CD14-positive monocyte (primary cell): ENCODE results near the gene TNFRSF9. TPM values are rescaled to one million over a fixed set of nuclear protein-coding genes. Genes with fewer than 3 reads are reported as not detected.

Source experiments
- DNase-seq, 3 donors: peaks; one replicate each; pipeline ENCODE4 v3.0.0-alpha.2; 2011 to 2022
- H2AFZ ChIP-seq: 2 replicates; pipeline ENCODE4 v1.6.0; 2012; ENCODE audit warnings: mild to moderate bottlenecking, low read depth, low read length, inconsistent platforms; ENCODE audit not compliant: insufficient read depth, poor library complexity, severe bottlenecking
- H3K27ac ChIP-seq, 2 donors: 1 replicate in 1 of 2; 2 replicates in 1 of 2; pipeline ENCODE4 v1.5.1; 2012 to 2013; ENCODE audit warnings: low read length in 2 of 2, control low read depth in 1 of 2, inconsistent platforms in 1 of 2, low read depth in 1 of 2, mild to moderate bottlenecking in 1 of 2
- H3K27me3 ChIP-seq, 2 donors: one replicate each; pipeline versions ENCODE4 v1.6.0 to v1.6.1; 2011 to 2013; ENCODE audit warnings: low read length in 2 of 2; ENCODE audit not compliant: control insufficient read depth in 2 of 2, insufficient read depth in 2 of 2
- H3K36me3 ChIP-seq, 2 donors: replicated peaks in 1 of 2; 1 replicate in 1 of 2; 2 replicates in 1 of 2; pipeline versions ENCODE4 v1.5.1 to v1.6.1; 2012 to 2013; ENCODE audit warnings: low read length in 2 of 2, control low read depth in 1 of 2, inconsistent platforms in 1 of 2, mild to moderate bottlenecking in 1 of 2; ENCODE audit not compliant: insufficient read depth in 2 of 2, control insufficient read depth in 1 of 2
- H3K4me1 ChIP-seq, 2 donors: 1 replicate in 1 of 2; 2 replicates in 1 of 2; pipeline versions ENCODE4 v1.5.1 to v1.6.1; 2012 to 2013; ENCODE audit warnings: low read length in 2 of 2, control low read depth in 1 of 2, inconsistent platforms in 1 of 2, mild to moderate bottlenecking in 1 of 2, moderate library complexity in 1 of 2; ENCODE audit not compliant: insufficient read depth in 2 of 2, control insufficient read depth in 1 of 2
- H3K4me2 ChIP-seq: replicated peaks from 2 replicates; pipeline ENCODE3; 2012; ENCODE audit warnings: low read length, moderate library complexity, mild to moderate bottlenecking; ENCODE audit not compliant: poor library complexity, severe bottlenecking; ENCODE audit errors: extremely low read depth
- H3K4me3 ChIP-seq, 3 experiments: fragments of 200-600 bp in 1 of 3; sonication (generic) in 1 of 3; replicated peaks in 1 of 3; 1 replicate in 2 of 3; 2 replicates in 1 of 3; pipeline ENCODE4 v1.5.1; 2011 to 2013; ENCODE audit warnings: low read length in 3 of 3, mild to moderate bottlenecking in 3 of 3, control low read depth in 2 of 3, low read depth in 2 of 3, inconsistent platforms in 1 of 3, moderate library complexity in 1 of 3
- H3K79me2 ChIP-seq: 2 replicates; pipeline ENCODE4 v1.6.0; 2012; ENCODE audit warnings: mild to moderate bottlenecking, control low read depth, inconsistent platforms, low read length, moderate library complexity; ENCODE audit not compliant: insufficient read depth
- H3K9ac ChIP-seq: 2 replicates; pipeline ENCODE4 v1.6.0; 2017; ENCODE audit warnings: low read length, mild to moderate bottlenecking; ENCODE audit not compliant: insufficient read depth, poor library complexity, severe bottlenecking
- H3K9me3 ChIP-seq, 2 donors: replicated peaks in 1 of 2; 1 replicate in 1 of 2; 2 replicates in 1 of 2; pipeline versions ENCODE4 v1.5.1 to v1.6.1; 2012 to 2013; ENCODE audit warnings: low read length in 2 of 2, control low read depth in 1 of 2; ENCODE audit not compliant: control insufficient read depth in 1 of 2, insufficient read depth in 1 of 2
- H4K20me1 ChIP-seq: 2 replicates; pipeline ENCODE4 v1.6.0; 2012; ENCODE audit warnings: mild to moderate bottlenecking, low read length, control low read depth, moderate library complexity; ENCODE audit not compliant: insufficient read depth
- H3K27ac Mint-ChIP-seq, 7 donors: one replicate each; pipeline ENCODE4 v1.8.0; 2020; ENCODE audit warnings: mild to moderate bottlenecking in 7 of 7, mixed read lengths in 7 of 7, moderate library complexity in 6 of 7, inconsistent platforms in 2 of 7
- H3K27me3 Mint-ChIP-seq, 3 donors: one replicate each; pipeline ENCODE4 v1.8.0; 2021 to 2022; ENCODE audit warnings: low read depth in 3 of 3, mild to moderate bottlenecking in 3 of 3, mixed read lengths in 3 of 3, moderate library complexity in 3 of 3, inconsistent platforms in 1 of 3
- H3K36me3 Mint-ChIP-seq, 2 donors: one replicate each; pipeline ENCODE4 v1.8.0; 2020; ENCODE audit warnings: mixed read lengths in 2 of 2, inconsistent platforms in 1 of 2, mild to moderate bottlenecking in 1 of 2
- H3K4me1 Mint-ChIP-seq: one replicate; pipeline ENCODE4 v1.8.0; 2020; ENCODE audit warnings: mild to moderate bottlenecking, mixed read lengths
- H3K4me3 Mint-ChIP-seq, 2 donors: one replicate each; pipeline ENCODE4 v1.8.0; 2020; ENCODE audit warnings: mild to moderate bottlenecking in 2 of 2, mixed read lengths in 2 of 2, moderate library complexity in 1 of 2
- H3K9me3 Mint-ChIP-seq, 7 donors: one replicate each; pipeline ENCODE4 v1.8.0; 2020 to 2022; ENCODE audit warnings: mixed read lengths in 7 of 7, mild to moderate bottlenecking in 6 of 7, moderate library complexity in 6 of 7, inconsistent platforms in 2 of 7
- CTCF ChIP-seq: fragments of 200-600 bp; IDR thresholded peaks from one replicate; pipeline ENCODE4 v1.8.0; 2022; ENCODE audit warnings: antibody characterized with exemption, mild to moderate bottlenecking
- WGBS: methylation state at CpG from one replicate; pipeline ENCODE4 v1.1.5; 2013; ENCODE audit warnings: missing lambda C conversion rate; ENCODE audit not compliant: insufficient coverage; 5-methylcytosine and 5-hydroxymethylcytosine counted together
- intact Hi-C, 2 donors: fragments of 100-400 bp; cut with micrococcal nuclease; formaldehyde crosslinking; loops; one replicate each; pipeline versions ENCODE4 v1.15.0 to v1.15.1; 2023
- polyA plus RNA-seq, 3 donors: library from polyadenylated mRNA; depleted of rRNA in 1 of 3; unstranded in 2 of 3; stranded (reverse) in 1 of 3; fragments of 300-500 nt in 2 of 3; fragments of >200 nt in 1 of 3; fragmentation: Illumina TruSeq in 2 of 3; gene quantifications; 1 replicate in 2 of 3; 2 replicates in 1 of 3; pipeline ENCODE4 v1.2.3, GENCODE V29; 2012 to 2021

Gene TNFRSF9
- polyA plus RNA-seq, 3 donors = 1.1 to 2.6 (median 2.6) TPM

- no peaks in the 10 kb centered on the region for H3K36me3 ChIP-seq
- H3K4me1 ChIP-seq = no peaks in the 10 kb centered on the region
- WGBS = 94% methylated on average over 14 of the region's 16 CpGs
- no peaks in the 10 kb centered on the region for H3K27me3 ChIP-seq
- H3K4me2 ChIP-seq = no peak overlapping the region
- Mint-ChIP-seq H3K27me3 (peaks cover 1 to 7% (median 3%) of the 10 kb centered on the region in 3 donors), H3K4me3 (no peak overlapping the region), H3K4me1 (no peaks in the 10 kb centered on the region), H3K27ac (no peak overlapping the region), H3K9me3 (peaks cover 0 to 6% (median 2%) of the 10 kb centered on the region in 7 donors), H3K36me3 (no peaks in the 10 kb centered on the region)
- no peak overlapping the region for H3K4me3 ChIP-seq
- no peak for DNase-seq
- TF ChIP-seq CTCF = no peak
- H3K9ac ChIP-seq = no peak overlapping the region
- H3K27ac ChIP-seq = no peak overlapping the region
- no peak overlapping the region for H2AFZ ChIP-seq
- H4K20me1 ChIP-seq = no peaks in the 10 kb centered on the region
- H3K79me2 ChIP-seq = no peaks in the 10 kb centered on the region
- intact Hi-C loops = no loop called here
- no peaks in the 10 kb centered on the region for H3K9me3 ChIP-seq
Measured at GRCh38 chr1:7869136-7869920, 71.3 kb downstream of the TNFRSF9 start.

DNA sequence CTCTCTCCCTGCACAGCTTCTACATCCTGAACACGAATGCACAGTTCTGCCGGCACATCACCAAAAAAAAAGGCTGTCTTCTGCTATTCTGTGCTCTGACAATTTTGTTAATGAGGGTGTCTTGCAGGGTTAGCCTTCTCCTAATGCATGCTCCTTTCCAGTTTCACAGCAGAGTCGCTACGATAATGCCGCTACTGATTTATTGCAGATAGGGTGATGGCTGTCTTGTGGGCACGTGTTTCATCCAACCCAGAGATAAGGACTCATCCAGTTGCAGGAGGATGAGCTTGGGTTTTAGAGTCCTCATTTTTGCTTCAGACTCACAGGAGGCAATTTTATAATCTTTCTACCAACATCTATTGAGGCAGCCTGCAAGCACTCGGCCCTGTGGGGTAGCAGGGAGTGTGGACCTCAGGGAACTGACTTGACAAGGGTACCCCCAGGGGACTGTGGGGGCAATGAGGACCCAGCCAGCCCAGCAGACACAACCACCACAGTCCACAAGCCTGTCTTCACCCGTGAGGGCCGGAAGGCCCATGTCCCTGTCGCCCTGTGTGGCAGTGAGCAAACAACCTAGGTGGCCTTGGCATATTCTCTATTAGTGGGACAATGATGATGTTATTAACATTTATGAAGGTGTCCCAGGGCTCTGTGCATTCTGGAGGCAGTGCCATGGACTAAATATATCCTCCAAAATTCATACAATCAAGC is 72.4 kb downstream of the TNFRSF9 start:
- Histone ChIP-seq H3K4me1 (no peaks in the 10 kb centered on the region), H3K9me3 (no peaks in the 10 kb centered on the region), H4K20me1 (no peaks in the 10 kb centered on the region), H3K79me2 (no peaks in the 10 kb centered on the region), H3K4me3 (no peak overlapping the region), H3K27me3 (no peaks in the 10 kb centered on the region), H2AFZ (no peak overlapping the region), H3K9ac (no peak overlapping the region), H3K36me3 (no peaks in the 10 kb centered on the region), H3K27ac (no peak overlapping the region), H3K4me2 (no peak overlapping the region)
- H3K4me3 Mint-ChIP-seq = no peak overlapping the region
- no peaks in the 10 kb centered on the region for H3K36me3 Mint-ChIP-seq
- H3K9me3 Mint-ChIP-seq = peaks cover 0 to 5% (median 0%) of the 10 kb centered on the region in 7 donors
- intact Hi-C loops = no loop called here
- H3K27me3 Mint-ChIP-seq = peaks cover 1 to 6% (median 3%) of the 10 kb centered on the region in 3 donors
- no peaks in the 10 kb centered on the region for H3K4me1 Mint-ChIP-seq
- WGBS = no CpG with 5 or more reads among the region's 10 CpGs
- DNase-seq = no peak
- H3K27ac Mint-ChIP-seq = no peak overlapping the region
- no peak for TF ChIP-seq CTCF
